Measurements from ENCODE around the gene B4GALNT3. TPM values are rescaled to one million over a fixed set of nuclear protein-coding genes. Genes with fewer than 3 reads are reported as not detected.
A peak's percentile ranks its signal among the peaks of the same experiment; 100 is the strongest.

Gene B4GALNT3
- total RNA-seq, 4 donors from 2014 or later: 9.1 to 30.3 (median 12.5) TPM

GRCh38 chr12:590206-590750 lies 130.5 kb downstream of the B4GALNT3 start:
- no peak overlapping the region for H3K27ac ChIP-seq
- peak in 2 of 3 donors; percentile 24 to 29 for DNase-seq
- no peaks in the 10 kb centered on the region for H3K27me3 ChIP-seq
- TF ChIP-seq POLR2A (IDR thresholded peaks at IDR 0.05) (no peak), CTCF (IDR thresholded peaks at IDR 0.05) (no peak)
- H3K4me1 ChIP-seq: no peaks in the 10 kb centered on the region
- no peak overlapping the region for H3K4me3 ChIP-seq
- no peaks in the 10 kb centered on the region for H3K9me3 ChIP-seq
- H3K36me3 ChIP-seq: no peaks in the 10 kb centered on the region

GRCh38 chr12:591167-592023 lies 131.7 kb downstream of the B4GALNT3 start:
- TF ChIP-seq CTCF (IDR thresholded peaks at IDR 0.05) (no peak), POLR2A (IDR thresholded peaks at IDR 0.05) (no peak)
- Histone ChIP-seq H3K27ac (no peak overlapping the region), H3K4me1 (no peaks in the 10 kb centered on the region), H3K36me3 (no peaks in the 10 kb centered on the region), H3K4me3 (no peak overlapping the region), H3K9me3 (no peaks in the 10 kb centered on the region), H3K27me3 (no peaks in the 10 kb centered on the region)
- DNase-seq: peak in 2 of 3 donors; percentile 18 to 42

GRCh38 chr12:592024-592505 lies 132.3 kb downstream of the B4GALNT3 start:
- H3K27ac ChIP-seq: no peak overlapping the region
- TF ChIP-seq CTCF (IDR thresholded peaks at IDR 0.05): no peak
- no peak for TF ChIP-seq POLR2A (IDR thresholded peaks at IDR 0.05)
- H3K36me3 ChIP-seq: no peaks in the 10 kb centered on the region
- no peaks in the 10 kb centered on the region for H3K9me3 ChIP-seq
- H3K4me1 ChIP-seq: no peaks in the 10 kb centered on the region
- DNase-seq: peak in 2 of 3 donors; percentile 6 to 23
- no peaks in the 10 kb centered on the region for H3K27me3 ChIP-seq
- H3K4me3 ChIP-seq: no peak overlapping the region

GRCh38 chr12:593396-594270 lies 133.9 kb downstream of the B4GALNT3 start:
- peak in 2 of 3 donors; percentile 3 to 21 for DNase-seq
- TF ChIP-seq CTCF (IDR thresholded peaks at IDR 0.05): no peak
- no peak for TF ChIP-seq POLR2A (IDR thresholded peaks at IDR 0.05)
- no peak overlapping the region for H3K4me3 ChIP-seq
- H3K27ac ChIP-seq: no peak overlapping the region
- H3K9me3 ChIP-seq: no peaks in the 10 kb centered on the region
- no peaks in the 10 kb centered on the region for H3K27me3 ChIP-seq
- H3K36me3 ChIP-seq: no peaks in the 10 kb centered on the region
- no peaks in the 10 kb centered on the region for H3K4me1 ChIP-seq

GRCh38 chr12:597926-598568 lies 138.3 kb downstream of the B4GALNT3 start:
- no peak for TF ChIP-seq CTCF (IDR thresholded peaks at IDR 0.05)
- TF ChIP-seq POLR2A (IDR thresholded peaks at IDR 0.05): no peak
- Histone ChIP-seq H3K4me3 (no peak overlapping the region), H3K9me3 (no peaks in the 10 kb centered on the region), H3K27ac (no peak overlapping the region), H3K27me3 (no peaks in the 10 kb centered on the region), H3K36me3 (no peaks in the 10 kb centered on the region), H3K4me1 (no peaks in the 10 kb centered on the region)
- no peak for DNase-seq
